ENCODE measurements around the gene CYP46A1.

Gene CYP46A1

DNA sequence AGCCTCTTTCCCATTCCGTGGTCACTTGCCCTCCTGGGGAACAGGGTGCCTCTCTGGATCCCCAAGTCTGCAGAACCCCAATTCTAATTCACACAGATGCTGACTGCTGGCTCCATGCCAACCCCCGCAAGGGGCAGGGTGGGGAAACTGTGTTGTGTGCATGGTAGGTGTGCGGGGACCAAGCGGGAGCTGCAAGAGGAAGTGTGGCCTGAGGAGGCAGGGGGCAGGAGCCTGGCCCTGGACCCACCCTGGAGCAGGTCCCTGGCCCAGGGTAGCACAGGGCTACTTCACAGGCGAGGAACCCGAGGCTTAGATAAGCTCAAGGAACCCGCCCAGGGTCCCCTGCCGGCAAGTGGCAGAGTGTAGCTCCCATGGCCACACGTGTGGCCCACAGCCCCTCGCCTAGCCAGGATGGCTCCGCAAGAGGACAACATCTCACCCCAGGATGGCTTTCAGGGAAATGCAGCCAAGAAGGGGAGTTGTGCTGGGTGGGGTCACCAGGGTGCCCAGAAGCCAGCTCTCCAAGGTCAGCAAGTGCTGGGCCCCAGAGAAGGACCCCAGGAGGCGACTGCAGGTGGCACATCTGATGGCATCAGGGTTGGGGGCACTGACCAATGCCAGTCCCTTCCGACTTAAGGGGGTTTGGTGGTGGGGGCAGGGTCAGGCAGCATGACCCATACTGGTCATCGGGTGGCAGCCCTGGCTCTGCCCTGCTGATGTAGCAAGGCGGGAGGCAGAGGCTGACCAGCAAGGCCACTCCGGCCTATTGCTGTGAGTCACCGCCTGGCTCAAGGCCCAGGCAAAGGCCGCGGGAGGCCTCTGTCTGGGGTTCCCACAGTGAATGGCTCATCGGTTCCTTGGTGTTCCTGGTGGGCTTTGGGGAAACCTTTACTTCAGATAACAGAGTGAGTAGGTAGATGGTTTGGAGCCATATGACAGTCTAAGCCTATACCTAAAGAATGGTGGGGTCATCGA is 71.8 kb downstream of the CYP46A1 start:
- H3K4me3 ChIP-seq (ENCODE audit: low read depth, low read length): no peak overlapping the region
- DNase-seq (ENCODE audit: low read depth): no peak
- TF ChIP-seq, protein P1, sequence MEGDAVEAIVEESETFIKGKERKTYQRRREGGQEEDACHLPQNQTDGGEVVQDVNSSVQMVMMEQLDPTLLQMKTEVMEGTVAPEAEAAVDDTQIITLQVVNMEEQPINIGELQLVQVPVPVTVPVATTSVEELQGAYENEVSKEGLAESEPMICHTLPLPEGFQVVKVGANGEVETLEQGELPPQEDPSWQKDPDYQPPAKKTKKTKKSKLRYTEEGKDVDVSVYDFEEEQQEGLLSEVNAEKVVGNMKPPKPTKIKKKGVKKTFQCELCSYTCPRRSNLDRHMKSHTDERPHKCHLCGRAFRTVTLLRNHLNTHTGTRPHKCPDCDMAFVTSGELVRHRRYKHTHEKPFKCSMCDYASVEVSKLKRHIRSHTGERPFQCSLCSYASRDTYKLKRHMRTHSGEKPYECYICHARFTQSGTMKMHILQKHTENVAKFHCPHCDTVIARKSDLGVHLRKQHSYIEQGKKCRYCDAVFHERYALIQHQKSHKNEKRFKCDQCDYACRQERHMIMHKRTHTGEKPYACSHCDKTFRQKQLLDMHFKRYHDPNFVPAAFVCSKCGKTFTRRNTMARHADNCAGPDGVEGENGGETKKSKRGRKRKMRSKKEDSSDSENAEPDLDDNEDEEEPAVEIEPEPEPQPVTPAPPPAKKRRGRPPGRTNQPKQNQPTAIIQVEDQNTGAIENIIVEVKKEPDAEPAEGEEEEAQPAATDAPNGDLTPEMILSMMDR (IDR thresholded peaks at IDR 0.05; ENCODE audit: low read depth, low read length, missing control alignments): no peak

GRCh38 chr14:99756796-99757195 is 72.7 kb downstream of the CYP46A1 start:
- DNase-seq (ENCODE audit: low read depth): no peak
- H3K4me3 ChIP-seq (ENCODE audit: low read depth, low read length): no peak overlapping the region
- TF ChIP-seq, protein P1 (IDR thresholded peaks at IDR 0.05; ENCODE audit: low read depth, low read length, missing control alignments): no peak

DNA sequence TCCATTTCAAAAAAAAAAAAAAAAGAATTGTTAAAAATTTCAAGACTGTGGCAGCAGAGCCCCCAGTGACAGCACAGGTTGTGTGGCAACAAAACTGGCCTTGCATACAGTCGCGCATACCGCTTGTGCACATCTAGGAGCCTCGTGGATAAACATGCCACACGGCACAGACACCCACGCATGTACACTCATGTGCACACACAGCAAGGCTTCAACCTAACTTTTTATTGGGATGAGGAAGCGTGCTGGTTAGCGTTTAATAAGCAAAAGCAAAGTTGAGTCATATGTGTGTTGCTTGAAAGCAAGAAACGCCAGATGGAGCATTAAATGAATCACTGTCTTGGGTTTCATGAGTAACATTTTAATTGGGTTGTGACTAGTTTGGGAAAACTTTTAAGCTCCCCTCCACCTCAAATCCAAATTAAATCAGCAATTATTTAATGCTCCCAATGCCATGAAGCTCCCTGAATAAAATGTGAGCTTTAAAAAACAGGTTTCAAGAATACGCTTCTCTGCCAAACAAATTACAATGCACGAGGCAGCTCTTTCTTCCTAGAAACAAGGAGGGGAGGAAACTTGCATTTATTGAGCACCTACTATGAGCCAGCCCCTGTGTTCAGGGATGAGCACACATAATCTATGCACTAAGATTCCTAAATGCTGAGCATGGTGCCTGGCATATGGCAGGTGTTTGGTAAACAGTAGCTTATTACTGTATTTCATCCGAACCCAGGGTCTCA is 73.4 kb downstream of the CYP46A1 start:
- DNase-seq (ENCODE audit: low read depth): no peak
- H3K4me3 ChIP-seq (ENCODE audit: low read depth, low read length): no peak overlapping the region
- TF ChIP-seq, protein P1 (IDR thresholded peaks at IDR 0.05; ENCODE audit: low read depth, low read length, missing control alignments): no peak

DNA sequence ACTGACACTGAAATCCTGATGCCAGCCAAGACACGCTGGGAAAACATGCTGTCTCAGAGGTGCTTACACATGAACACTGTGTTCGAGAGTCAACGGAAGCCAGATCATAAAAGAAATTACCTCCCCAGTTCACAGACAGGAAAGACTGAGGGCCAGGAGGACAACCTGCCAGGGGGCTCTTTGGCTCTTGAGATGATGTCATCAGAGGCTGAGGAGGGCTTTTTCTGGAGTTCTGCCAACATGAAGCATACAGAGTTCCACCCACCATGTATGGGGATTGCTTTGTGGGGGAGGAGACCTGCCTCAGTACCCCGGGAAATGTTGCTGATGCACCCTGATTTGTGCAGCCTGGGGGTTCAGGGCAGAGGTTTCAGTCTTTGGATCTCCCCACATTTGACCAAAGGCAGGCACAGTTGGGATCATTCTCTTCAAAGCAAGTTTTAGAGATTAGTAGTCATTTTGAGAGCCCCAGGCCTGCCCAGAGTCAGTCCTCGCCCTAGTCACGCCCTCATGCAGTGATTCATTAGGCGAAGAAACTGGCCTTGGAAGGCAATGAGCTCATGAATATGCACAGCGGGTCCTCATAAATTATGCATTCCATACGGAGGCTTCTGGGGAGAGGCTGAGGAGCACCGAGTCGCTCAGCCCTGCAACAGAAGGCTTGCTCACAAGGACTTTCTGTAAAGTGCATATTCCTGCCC is 74.2 kb downstream of the CYP46A1 start:
- TF ChIP-seq, protein P1 (IDR thresholded peaks at IDR 0.05; ENCODE audit: low read depth, low read length, missing control alignments): no peak
- no peak for DNase-seq (ENCODE audit: low read depth)
- H3K4me3 ChIP-seq (ENCODE audit: low read depth, low read length): no peak overlapping the region

DNA sequence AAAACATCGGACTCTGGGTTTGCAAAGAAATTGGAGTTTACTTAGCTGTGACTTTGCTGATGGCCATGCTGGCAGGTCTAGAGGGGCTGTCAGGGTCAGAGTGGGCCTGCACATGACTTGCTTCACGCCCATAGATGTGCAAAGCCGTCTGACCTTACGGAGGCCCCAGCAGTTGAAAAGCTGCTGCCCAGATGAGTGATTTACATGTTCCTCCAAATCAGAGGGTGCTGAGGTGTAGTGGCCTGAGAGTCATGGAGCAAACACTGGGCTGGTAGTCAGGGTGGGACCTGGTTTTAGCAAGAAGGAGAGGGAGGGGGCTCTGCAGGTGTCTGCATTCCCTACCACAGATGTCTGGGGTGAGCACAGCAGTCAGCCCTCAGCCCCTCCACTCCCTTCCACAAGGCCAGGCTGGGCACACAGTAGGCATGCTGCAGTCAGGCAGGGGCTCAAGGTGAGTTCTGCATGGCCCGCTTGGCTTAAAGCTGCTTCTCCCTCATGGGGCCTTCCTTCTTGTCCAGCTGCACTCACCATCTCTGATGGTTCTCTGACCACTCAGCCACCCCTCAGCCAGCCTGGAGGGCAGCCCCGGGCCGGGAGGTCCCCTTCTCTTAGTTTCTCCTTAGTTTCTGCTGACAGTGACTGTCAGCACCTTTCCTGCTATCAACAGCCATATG is 74.9 kb downstream of the CYP46A1 start:
- DNase-seq (ENCODE audit: low read depth): no peak
- TF ChIP-seq, protein P1 (IDR thresholded peaks at IDR 0.05; ENCODE audit: low read depth, low read length, missing control alignments): no peak
- H3K4me3 ChIP-seq (ENCODE audit: low read depth, low read length): no peak overlapping the region

GRCh38 chr14:99759546-99759925 is 75.4 kb downstream of the CYP46A1 start:
- TF ChIP-seq, protein P1 (IDR thresholded peaks at IDR 0.05; ENCODE audit: low read depth, low read length, missing control alignments): no peak
- no peak for DNase-seq (ENCODE audit: low read depth)
- H3K4me3 ChIP-seq (ENCODE audit: low read depth, low read length): no peak overlapping the region

Measured in GM12864 (cell line).